ENCODE results near the gene ITPRIPL2.

GRCh38 chr16:19131825-19132218 is 18.1 kb downstream of the ITPRIPL2 start:
- TF ChIP-seq HDGF (IDR thresholded peaks at IDR 0.05; ENCODE audit: borderline replicate concordance): no peak
- no peak for TF ChIP-seq FOXM1 (IDR thresholded peaks at IDR 0.05; ENCODE audit: borderline replicate concordance)
- no peak for TF ChIP-seq BHLHE40 (IDR thresholded peaks at IDR 0.05; ENCODE audit: borderline replicate concordance)
- no peak for TF ChIP-seq ARNT (IDR thresholded peaks at IDR 0.05)
- no peak for TF ChIP-seq SUZ12 (IDR thresholded peaks at IDR 0.05)
- no peak for TF ChIP-seq FOXK2 (IDR thresholded peaks at IDR 0.05)
- no peak for TF ChIP-seq FOXA1 (IDR thresholded peaks at IDR 0.05)
- no peak for TF ChIP-seq PKNOX1 (IDR thresholded peaks at IDR 0.05)
- TF ChIP-seq ELF4 (IDR thresholded peaks at IDR 0.05): no peak
- no peak for TF ChIP-seq NFRKB (IDR thresholded peaks at IDR 0.05)
- TF ChIP-seq SP1 (IDR thresholded peaks at IDR 0.05): no peak
- TF ChIP-seq CTBP1 (IDR thresholded peaks at IDR 0.05; ENCODE audit: borderline replicate concordance): no peak
- TF ChIP-seq ZNF384 (IDR thresholded peaks at IDR 0.05): no peak
